ENCODE results near the gene RUFY3. TPM values are rescaled to one million over a fixed set of nuclear protein-coding genes. Genes with fewer than 3 reads are reported as not detected.
"Not testable (repeated sequence)": the region's sequence is repeated elsewhere in the genome, so short reads cannot be mapped to it uniquely, and the experiment has no call there.

Gene RUFY3
- total RNA-seq, 1 donor: 64.8 TPM

- DNase-seq (ENCODE audit: low read depth): no peak
- no peak overlapping the region for H3K4me3 ChIP-seq (ENCODE audit: low read depth, low read length)
- no peak for TF ChIP-seq CTCF (IDR thresholded peaks at IDR 0.05; ENCODE audit: insufficient read depth, low read length)
Measured at GRCh38 chr4:70760662-70761061, 38.9 kb downstream of the RUFY3 start.

- no peak for DNase-seq (ENCODE audit: low read depth)
- no peak for TF ChIP-seq CTCF (IDR thresholded peaks at IDR 0.05; ENCODE audit: insufficient read depth, low read length)
- no peak overlapping the region for H3K4me3 ChIP-seq (ENCODE audit: low read depth, low read length)
Measured at GRCh38 chr4:70761276-70761816, 39.6 kb downstream of the RUFY3 start.

GRCh38 chr4:70765368-70765767, 43.6 kb downstream of the RUFY3 start:
- DNase-seq (ENCODE audit: low read depth): no peak
- no peak for TF ChIP-seq CTCF (IDR thresholded peaks at IDR 0.05; ENCODE audit: insufficient read depth, low read length)
- H3K4me3 ChIP-seq (ENCODE audit: low read depth, low read length): no peak overlapping the region

- peak; percentile 27 for DNase-seq (ENCODE audit: low read depth)
- no peak overlapping the region for H3K4me3 ChIP-seq (ENCODE audit: low read depth, low read length)
- TF ChIP-seq CTCF (IDR thresholded peaks at IDR 0.05; ENCODE audit: insufficient read depth, low read length): no peak
Measured at GRCh38 chr4:70768301-70768948, 46.7 kb downstream of the RUFY3 start.

- DNase-seq (ENCODE audit: low read depth); H3K4me3 ChIP-seq (ENCODE audit: low read depth, low read length): not testable (repeated sequence)
Measured at GRCh38 chr4:70769396-70769795, 47.6 kb downstream of the RUFY3 start.

- H3K4me3 ChIP-seq (ENCODE audit: low read depth, low read length): no peak overlapping the region
- TF ChIP-seq CTCF (IDR thresholded peaks at IDR 0.05; ENCODE audit: insufficient read depth, low read length): no peak
Measured at GRCh38 chr4:70772929-70773555, 51.3 kb downstream of the RUFY3 start.

GRCh38 chr4:70778888-70779422, 57.2 kb downstream of the RUFY3 start:
- peak; percentile 29 for DNase-seq (ENCODE audit: low read depth)
- TF ChIP-seq CTCF (IDR thresholded peaks at IDR 0.05; ENCODE audit: insufficient read depth, low read length): no peak
- H3K4me3 ChIP-seq (ENCODE audit: low read depth, low read length): no peak overlapping the region

More at GRCh38 chr4:70772929-70773555, 51.3 kb downstream of the RUFY3 start:
- no peak for DNase-seq (ENCODE audit: low read depth)
